ENCODE results near the gene IL11. TPM values are rescaled to one million over a fixed set of nuclear protein-coding genes. Genes with fewer than 3 reads are reported as not detected.

The IL11 gene
- total RNA-seq, 2 experiments from 2014 or later, result 0.18 TPM; not detected in 1

- CTCF ChIA-PET, result no interaction called here
- Mint-ChIP-seq H3K4me1 (ENCODE audit: low read depth) (peaks cover 2% of the 10 kb centered on the region), H3K4me3 (no peak overlapping the region), H3K36me3 (ENCODE audit: low read depth) (peaks cover 16% of the 10 kb centered on the region), H3K27me3 (peaks cover 23% of the 10 kb centered on the region), H3K27ac (no peak overlapping the region), H3K9me3 (no peaks in the 10 kb centered on the region)
- DNase-seq (no peak), ATAC-seq (no peak)
- no peak for TF ChIP-seq CTCF (IDR thresholded peaks at IDR 0.05)
- intact Hi-C loops (cut with micrococcal nuclease), result no loop called here
- POLR2A ChIA-PET, result interaction anchor here (1.1 to 4.0 kb wide), 3 partner anchors 9 to 60 kb away, joined by 3 to 22 read pairs (median 7); partner anchors contain the start of genes KMT5C and UBE2S
Measured at GRCh38 chr19:55347442-55348009, 22.7 kb downstream of the IL11 start.

GRCh38 chr19:55346725-55347441 lies 23.4 kb downstream of the IL11 start:
- DNase-seq (no peak), ATAC-seq (no peak)
- H3K9me3 Mint-ChIP-seq, result no peaks in the 10 kb centered on the region
- no peak overlapping the region for H3K4me3 Mint-ChIP-seq
- no peak for TF ChIP-seq CTCF (IDR thresholded peaks at IDR 0.05)
- H3K27ac Mint-ChIP-seq, result no peak overlapping the region
- CTCF ChIA-PET, result no interaction called here
- H3K36me3 Mint-ChIP-seq (ENCODE audit: low read depth), result peaks cover 16% of the 10 kb centered on the region
- H3K4me1 Mint-ChIP-seq (ENCODE audit: low read depth), result no peaks in the 10 kb centered on the region
- peaks cover 16% of the 10 kb centered on the region for H3K27me3 Mint-ChIP-seq
- intact Hi-C loops (cut with micrococcal nuclease), result no loop called here
- POLR2A ChIA-PET, result interaction anchor here (4.0 kb wide), 1 partner anchor 9 kb away, joined by 22 read pairs; the partner anchor contains the start of gene KMT5C

GRCh38 chr19:55345818-55346724 lies 24.2 kb downstream of the IL11 start:
- ATAC-seq, result no peak
- Mint-ChIP-seq H3K4me3 (no peak overlapping the region), H3K36me3 (ENCODE audit: low read depth) (peaks cover 21% of the 10 kb centered on the region), H3K9me3 (no peaks in the 10 kb centered on the region), H3K4me1 (ENCODE audit: low read depth) (peaks cover 5% of the 10 kb centered on the region), H3K27me3 (peaks cover 8% of the 10 kb centered on the region), H3K27ac (no peak overlapping the region)
- TF ChIP-seq CTCF (IDR thresholded peaks at IDR 0.05), result no peak
- ChIA-PET CTCF (no interaction called here), POLR2A (interaction anchor here (1.2 kb wide), 1 partner anchor 38 kb away, joined by 3 read pairs; the partner anchor contains the start of gene TMEM238)
- intact Hi-C loops (cut with micrococcal nuclease), result no loop called here
- DNase-seq, result no peak

- Mint-ChIP-seq H3K4me3 (no peak overlapping the region), H3K27me3 (peaks cover under 1% of the 10 kb centered on the region), H3K27ac (no peak overlapping the region), H3K36me3 (ENCODE audit: low read depth) (peaks cover 21% of the 10 kb centered on the region), H3K9me3 (no peaks in the 10 kb centered on the region), H3K4me1 (ENCODE audit: low read depth) (peaks cover 5% of the 10 kb centered on the region)
- intact Hi-C loops (cut with micrococcal nuclease), result no loop called here
- ChIA-PET POLR2A (interaction anchor here (0.6 to 1.6 kb wide), 3 partner anchors 39 to 322 kb away, joined by 3 to 6 read pairs (median 3); partner anchors contain the start of gene TMEM238), CTCF (no interaction called here)
- ATAC-seq (no peak), DNase-seq (no peak)
- TF ChIP-seq CTCF (IDR thresholded peaks at IDR 0.05), result no peak
Measured at GRCh38 chr19:55345101-55345817, 25.0 kb downstream of the IL11 start.
